GM12873 (cell line): ENCODE measurements around the gene UBXN2A.

Source experiments
- CTCF ChIP-seq: IDR thresholded peaks from 2 replicates; pipeline ENCODE4 v1.5.1; 2012; ENCODE audit warnings: low read depth, mild to moderate bottlenecking, moderate library complexity, low read length, control low read depth; ENCODE audit not compliant: insufficient read depth; ENCODE audit errors: missing control alignments

The UBXN2A gene

GRCh38 chr2:23905155-23905554 lies 35.1 kb upstream of the UBXN2A start:
- TF ChIP-seq CTCF, result no peak

GRCh38 chr2:23912054-23912453 lies 28.2 kb upstream of the UBXN2A start:
- TF ChIP-seq CTCF, result no peak

- TF ChIP-seq CTCF, result no peak
Measured at GRCh38 chr2:23915327-23915726, 24.9 kb upstream of the UBXN2A start.

GRCh38 chr2:23916727-23917405 lies 23.4 kb upstream of the UBXN2A start:
- TF ChIP-seq CTCF, result no peak

- TF ChIP-seq CTCF, result no peak
Measured at GRCh38 chr2:23918837-23919489, 21.3 kb upstream of the UBXN2A start.

- TF ChIP-seq CTCF, result no peak
Measured at GRCh38 chr2:23924589-23925359, 15.5 kb upstream of the UBXN2A start.

GRCh38 chr2:23925702-23926289 lies 14.5 kb upstream of the UBXN2A start:
- no peak for TF ChIP-seq CTCF
